SK-N-SH (cell line): ENCODE data around the gene MAEA. TPM values are rescaled to one million over a fixed set of nuclear protein-coding genes. Genes with fewer than 3 reads are reported as not detected.
A peak's percentile ranks its signal among the peaks of the same experiment; 100 is the strongest.

Experiments used
- CTCF ChIA-PET: fragments of 300-600, 350-600 bp; formaldehyde crosslinking; extraction: SDS; loops from one replicate; lab custom pipeline; 2021; lab: Yijun Ruan, JAX
- POLR2A ChIA-PET: fragments of 350-600 bp; sonication (Branson Sonifier 250); formaldehyde crosslinking; extraction: SDS; loops from one replicate; lab custom pipeline; 2020; ENCODE audit warnings: antibody characterized with exemption, inconsistent platforms; lab: Yijun Ruan, JAX
- DNase-seq: peaks from one replicate; pipeline ENCODE4 v3.0.0; 2012
- H2AFZ ChIP-seq: fragments of 200-600 bp; sonication (generic); 2 replicates; pipeline ENCODE4 v1.8.1; 2016; ENCODE audit warnings: antibody characterized with exemption, mild to moderate bottlenecking, low read depth
- H3F3A ChIP-seq: fragments of 200-600 bp; sonication (generic); replicated peaks from 2 replicates; pipeline ENCODE3; 2016; ENCODE audit warnings: antibody characterized with exemption, mild to moderate bottlenecking; ENCODE audit not compliant: insufficient read depth
- H3K27ac ChIP-seq, 2 experiments: fragments of 200-500 bp in 1 of 2; fragments of 200-600 bp in 1 of 2; sonication (Bioruptor generic) in 1 of 2; sonication (generic), shearing (Covaris generic) in 1 of 2; 2 replicates each; pipeline versions ENCODE4 v1.5.1 to v1.6.1; 2014 to 2016; ENCODE audit warnings: low read depth in 2 of 2, inconsistent platforms in 1 of 2, low read length in 1 of 2, mild to moderate bottlenecking in 1 of 2, mixed read lengths in 1 of 2
- H3K27me3 ChIP-seq: fragments of 200-600 bp; sonication (generic), shearing (Covaris generic); 2 replicates; pipeline ENCODE4 v1.6.1; 2016; ENCODE audit warnings: mixed run types; ENCODE audit not compliant: insufficient read depth
- H3K36me3 ChIP-seq, 2 experiments: fragments of 200-500 bp in 1 of 2; fragments of 200-600 bp in 1 of 2; sonication (Bioruptor generic) in 1 of 2; sonication (generic) in 1 of 2; replicated peaks in 1 of 2; 2 replicates each; pipeline versions ENCODE3 to v1.5.1; 2014 to 2016; ENCODE audit warnings: low read length in 1 of 2, mild to moderate bottlenecking in 1 of 2; ENCODE audit not compliant: insufficient read depth in 2 of 2, control insufficient read depth in 1 of 2
- H3K4me1 ChIP-seq, 2 experiments: fragments of 200-500 bp in 1 of 2; fragments of 200-600 bp in 1 of 2; sonication (Bioruptor generic) in 1 of 2; sonication (generic), shearing (Covaris generic) in 1 of 2; 2 replicates each; pipeline versions ENCODE4 v1.5.1 to v1.6.1; 2014 to 2016; ENCODE audit warnings: low read depth in 1 of 2, low read length in 1 of 2, mixed run types in 1 of 2; ENCODE audit not compliant: insufficient read depth in 2 of 2, control insufficient read depth in 1 of 2
- H3K4me2 ChIP-seq: fragments of 200-600 bp; sonication (generic), shearing (Covaris generic); 2 replicates; pipeline ENCODE4 v1.6.1; 2017; ENCODE audit warnings: mixed run types
- H3K4me3 ChIP-seq, 2 experiments: fragments of 200-500 bp in 1 of 2; fragments of 200-600 bp in 1 of 2; sonication (Bioruptor generic) in 1 of 2; sonication (generic), shearing (Covaris generic) in 1 of 2; 2 replicates each; pipeline versions ENCODE4 v1.5.1 to v1.8.1; 2014 to 2016; ENCODE audit warnings: low read depth in 2 of 2, inconsistent platforms in 1 of 2, low read length in 1 of 2, mild to moderate bottlenecking in 1 of 2, mixed read lengths in 1 of 2, moderate library complexity in 1 of 2
- H3K79me2 ChIP-seq: fragments of 200-600 bp; sonication (generic); 2 replicates; pipeline ENCODE4 v1.8.1; 2017; ENCODE audit warnings: mild to moderate bottlenecking; ENCODE audit not compliant: insufficient read depth
- H3K9ac ChIP-seq: fragments of 200-600 bp; sonication (generic); 2 replicates; pipeline ENCODE4 v1.6.1; 2017; ENCODE audit warnings: mixed run types
- H3K9me2 ChIP-seq: fragments of 200-600 bp; sonication (generic); 2 replicates; pipeline ENCODE4 v1.6.1; 2017; ENCODE audit warnings: mixed run types
- H3K9me3 ChIP-seq: fragments of 200-600 bp; sonication (generic); 2 replicates; pipeline ENCODE4 v1.6.1; 2017; ENCODE audit warnings: mixed run types, mild to moderate bottlenecking, moderate library complexity
- H4K20me1 ChIP-seq: fragments of 200-600 bp; sonication (generic); 2 replicates; pipeline ENCODE4 v1.6.1; 2017; ENCODE audit warnings: mild to moderate bottlenecking, mixed run types; ENCODE audit not compliant: insufficient read depth
- GABPA ChIP-seq: IDR thresholded peaks from 2 replicates; pipeline ENCODE4 v1.4.0; 2012; ENCODE audit warnings: low read depth, mild to moderate bottlenecking
- NFIC ChIP-seq: IDR thresholded peaks from 2 replicates; pipeline ENCODE4 v1.4.0; 2012; ENCODE audit warnings: borderline replicate concordance
- PBX3 ChIP-seq: IDR thresholded peaks from 2 replicates; pipeline ENCODE4; 2012
- POLR2AphosphoS5 ChIP-seq: IDR thresholded peaks from 2 replicates; pipeline ENCODE4 v1.6.1; 2012; ENCODE audit warnings: low read depth, low read length
- RAD21 ChIP-seq: IDR thresholded peaks from 2 replicates; pipeline ENCODE4 v1.6.1; 2012; ENCODE audit warnings: mild to moderate bottlenecking, low read length
- RFX5 ChIP-seq: IDR thresholded peaks from 2 replicates; pipeline ENCODE4 v1.6.1; 2012; ENCODE audit warnings: mild to moderate bottlenecking, improper control_type of control experiment, low read length
- RXRA ChIP-seq: IDR thresholded peaks from 2 replicates; pipeline ENCODE4 v1.4.0; 2012; ENCODE audit warnings: low read depth, mild to moderate bottlenecking, borderline replicate concordance
- SIN3A ChIP-seq: IDR thresholded peaks from 2 replicates; pipeline ENCODE4 v1.6.1; 2012; ENCODE audit warnings: low read depth, mild to moderate bottlenecking, low read length, moderate library complexity, borderline replicate concordance
- TCF12 ChIP-seq: IDR thresholded peaks from 2 replicates; pipeline ENCODE4 v1.4.0; 2012
- TEAD4 ChIP-seq: IDR thresholded peaks from 2 replicates; pipeline ENCODE4 v1.4.0; 2012; ENCODE audit warnings: mild to moderate bottlenecking, borderline replicate concordance; ENCODE audit not compliant: insufficient read depth
- USF1 ChIP-seq: IDR thresholded peaks from 2 replicates; pipeline ENCODE4 v1.4.0; 2012; ENCODE audit warnings: low read depth, borderline replicate concordance
- WGBS: methylation state at CpG from one replicate; pipeline ENCODE4 v1.1.6; 2017; ENCODE audit warnings: low lambda C conversion rate; 5-methylcytosine and 5-hydroxymethylcytosine counted together
- polyA plus RNA-seq, 3 experiments: library from polyadenylated mRNA; depleted of rRNA; stranded (reverse); fragments of >200 nt; gene quantifications; 2 replicates each; pipeline ENCODE4 v1.2.3, GENCODE V29; 2012
- TF ChIP-seq, protein P1 (sequence below): IDR thresholded peaks from 2 replicates; pipeline ENCODE4 v1.4.0; 2012; ENCODE audit warnings: low read depth, borderline replicate concordance
- TF ChIP-seq, protein P2 (sequence below): fragments of 150-350 bp; IDR thresholded peaks from 2 replicates; pipeline ENCODE4 v1.6.1; 2017; ENCODE audit warnings: antibody characterized with exemption, low read length, low read depth, borderline replicate concordance
- TF ChIP-seq, protein P3 (sequence below): IDR thresholded peaks from 2 replicates; pipeline ENCODE4 v1.4.0; 2012; ENCODE audit warnings: low read depth

Gene MAEA
- polyA plus RNA-seq, 1 of the 3 experiments (the other 2 are of a cell fraction), result 128 TPM

DNA sequence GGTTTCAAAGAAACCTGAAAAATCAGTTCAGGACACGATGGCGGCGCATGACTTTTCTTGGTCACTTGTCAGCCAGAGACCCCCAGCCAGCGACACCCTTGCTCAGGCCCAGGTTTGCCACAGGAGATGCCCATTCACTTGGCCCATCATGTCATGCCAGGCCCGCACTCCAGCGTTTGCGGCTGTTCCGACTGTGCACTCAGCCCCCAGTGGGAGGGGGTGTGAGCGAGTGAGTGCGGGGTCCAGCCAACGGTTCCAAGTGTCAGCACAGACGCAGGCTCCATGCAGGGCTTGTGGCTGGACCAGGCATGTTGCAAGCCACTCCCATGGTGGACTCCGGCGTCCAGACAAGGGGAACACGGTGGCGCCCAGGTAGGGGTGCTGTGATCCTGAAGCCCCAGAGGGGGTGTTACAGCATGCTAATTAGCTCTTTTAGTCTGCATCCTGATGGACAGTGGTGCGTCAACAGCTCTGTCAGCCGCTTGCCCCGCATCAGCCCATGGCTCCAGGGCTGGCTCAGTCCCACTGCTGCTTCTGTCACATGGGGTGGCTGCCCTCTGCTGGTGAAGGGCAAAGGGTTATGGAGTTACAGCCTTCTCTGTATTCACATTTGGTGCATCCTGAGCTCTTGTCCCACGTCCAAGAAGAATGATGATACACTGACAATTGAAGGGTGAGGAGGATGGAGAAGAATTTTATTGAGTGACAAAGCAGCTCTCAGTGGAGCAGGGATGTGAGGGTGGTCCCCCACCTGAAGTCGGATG lies 3.7 kb upstream of the MAEA start (continued):
- TF ChIP-seq USF1 (no peak), RFX5 (no peak)

DNA sequence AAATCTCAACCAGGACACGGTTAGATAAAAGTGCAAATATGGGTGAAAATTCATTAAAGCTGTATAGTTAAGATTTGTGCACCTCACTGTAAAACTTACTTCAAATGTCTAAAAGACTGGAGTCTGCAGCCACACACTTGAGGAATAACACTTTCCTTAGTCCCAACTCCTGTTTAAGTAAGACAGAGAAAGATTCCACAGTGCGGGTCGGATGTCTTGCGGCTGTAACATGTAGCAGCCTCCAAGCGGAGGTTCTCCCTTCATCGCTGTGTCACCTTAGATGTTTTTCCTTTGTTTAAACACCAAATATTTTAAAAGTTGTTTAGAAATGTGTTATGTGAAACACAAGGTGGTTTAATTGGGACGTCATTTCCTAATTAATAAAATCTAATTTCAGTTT lies 905 bp upstream of the MAEA start:
- Histone ChIP-seq H4K20me1 (peaks cover 33% of the 10 kb centered on the region), H3K27me3 (no peaks in the 10 kb centered on the region), H3K9me2 (no peaks in the 10 kb centered on the region), H3K9ac (peak overlapping the region; percentile 80), H2AFZ (peak overlapping the region; percentile 82), H3K27ac (peak overlapping the region; percentile 61 to 86; a peak in 3 of 4 replicates), H3F3A (peaks cover 3% of the 10 kb centered on the region), H3K4me3 (peak overlapping the region; percentile 86 to 95), H3K4me1 (peaks cover 0 to 22% of the 10 kb centered on the region in 2 experiments; a peak in 3 of 4 replicates), H3K36me3 (no peaks in the 10 kb centered on the region), H3K79me2 (peaks cover 41% of the 10 kb centered on the region), H3K9me3 (no peaks in the 10 kb centered on the region), H3K4me2 (peak overlapping the region; percentile 92)
- 53% methylated on average over 7 of the region's 7 CpGs for WGBS
- no peak for DNase-seq
- POLR2A ChIA-PET, result interaction anchor here (0.8 to 1.2 kb wide), 3 partner anchors 21 to 58 kb away, joined by 5 to 6 read pairs (median 6); partner anchors contain the start of gene UVSSA
- TF ChIP-seq, protein P1, sequence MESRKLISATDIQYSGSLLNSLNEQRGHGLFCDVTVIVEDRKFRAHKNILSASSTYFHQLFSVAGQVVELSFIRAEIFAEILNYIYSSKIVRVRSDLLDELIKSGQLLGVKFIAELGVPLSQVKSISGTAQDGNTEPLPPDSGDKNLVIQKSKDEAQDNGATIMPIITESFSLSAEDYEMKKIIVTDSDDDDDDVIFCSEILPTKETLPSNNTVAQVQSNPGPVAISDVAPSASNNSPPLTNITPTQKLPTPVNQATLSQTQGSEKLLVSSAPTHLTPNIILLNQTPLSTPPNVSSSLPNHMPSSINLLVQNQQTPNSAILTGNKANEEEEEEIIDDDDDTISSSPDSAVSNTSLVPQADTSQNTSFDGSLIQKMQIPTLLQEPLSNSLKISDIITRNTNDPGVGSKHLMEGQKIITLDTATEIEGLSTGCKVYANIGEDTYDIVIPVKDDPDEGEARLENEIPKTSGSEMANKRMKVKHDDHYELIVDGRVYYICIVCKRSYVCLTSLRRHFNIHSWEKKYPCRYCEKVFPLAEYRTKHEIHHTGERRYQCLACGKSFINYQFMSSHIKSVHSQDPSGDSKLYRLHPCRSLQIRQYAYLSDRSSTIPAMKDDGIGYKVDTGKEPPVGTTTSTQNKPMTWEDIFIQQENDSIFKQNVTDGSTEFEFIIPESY, result no peak
- TF ChIP-seq, protein P2, sequence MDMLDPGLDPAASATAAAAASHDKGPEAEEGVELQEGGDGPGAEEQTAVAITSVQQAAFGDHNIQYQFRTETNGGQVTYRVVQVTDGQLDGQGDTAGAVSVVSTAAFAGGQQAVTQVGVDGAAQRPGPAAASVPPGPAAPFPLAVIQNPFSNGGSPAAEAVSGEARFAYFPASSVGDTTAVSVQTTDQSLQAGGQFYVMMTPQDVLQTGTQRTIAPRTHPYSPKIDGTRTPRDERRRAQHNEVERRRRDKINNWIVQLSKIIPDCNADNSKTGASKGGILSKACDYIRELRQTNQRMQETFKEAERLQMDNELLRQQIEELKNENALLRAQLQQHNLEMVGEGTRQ, result no peak
- no peak for TF ChIP-seq SIN3A
- TF ChIP-seq RAD21, result no peak
- no peak for TF ChIP-seq POLR2AphosphoS5
- no peak for TF ChIP-seq RXRA
- no peak for TF ChIP-seq GABPA
- TF ChIP-seq TEAD4, result no peak
- no peak for TF ChIP-seq TCF12
- TF ChIP-seq RFX5, result no peak
- no peak for TF ChIP-seq PBX3
- TF ChIP-seq NFIC, result no peak
- TF ChIP-seq, protein P3, sequence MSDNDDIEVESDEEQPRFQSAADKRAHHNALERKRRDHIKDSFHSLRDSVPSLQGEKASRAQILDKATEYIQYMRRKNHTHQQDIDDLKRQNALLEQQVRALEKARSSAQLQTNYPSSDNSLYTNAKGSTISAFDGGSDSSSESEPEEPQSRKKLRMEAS, result no peak
- CTCF ChIA-PET, result interaction anchor here (0.7 to 1.5 kb wide), 4 partner anchors 40 to 161 kb away, joined by 3 read pairs; no protein-coding TSS in a partner anchor
